Brain microvascular endothelial cell (primary cell): ENCODE data around the gene AKR1A1.
A peak's percentile ranks its signal among the peaks of the same experiment; 100 is the strongest.
"Not testable (repeated sequence)": the region's sequence is repeated elsewhere in the genome, so short reads cannot be mapped to it uniquely, and the experiment has no call there.

Source experiments
- DNase-seq: peaks from one replicate; pipeline ENCODE4 v3.0.0-alpha.2; 2020
- H3K27ac ChIP-seq: fragments of 250-450 bp; sonication (Bioruptor Pico); 2 replicates; pipeline ENCODE4 v1.5.1; 2020; ENCODE audit warnings: mild to moderate bottlenecking, moderate library complexity
- H3K27me3 ChIP-seq: fragments of 250-450 bp; sonication (Bioruptor Pico); replicated peaks from 2 replicates; pipeline ENCODE4 v1.5.1; 2020; ENCODE audit warnings: mild to moderate bottlenecking
- H3K36me3 ChIP-seq: fragments of 250-450 bp; sonication (Bioruptor Pico); replicated peaks from 2 replicates; pipeline ENCODE4 v1.5.1; 2020; ENCODE audit warnings: mild to moderate bottlenecking
- H3K4me3 ChIP-seq: 2 replicates; pipeline ENCODE4 v1.5.1; 2011; ENCODE audit warnings: low read depth, mild to moderate bottlenecking, control low read depth, low read length, moderate library complexity
- in situ Hi-C: cut with HindIII; loops from 2 replicates; pipeline ENCODE4 v1.10.0; 2017; ENCODE audit warnings: low sequenced_read_pairs, low pct_ligation_motif_present
- TF ChIP-seq, protein P1 (sequence below): IDR thresholded peaks from 2 replicates; pipeline ENCODE4 v1.5.1; 2011; ENCODE audit warnings: low read depth, mild to moderate bottlenecking, moderate library complexity, low read length, control low read depth, inconsistent platforms; ENCODE audit errors: missing control alignments

The AKR1A1 gene

DNA sequence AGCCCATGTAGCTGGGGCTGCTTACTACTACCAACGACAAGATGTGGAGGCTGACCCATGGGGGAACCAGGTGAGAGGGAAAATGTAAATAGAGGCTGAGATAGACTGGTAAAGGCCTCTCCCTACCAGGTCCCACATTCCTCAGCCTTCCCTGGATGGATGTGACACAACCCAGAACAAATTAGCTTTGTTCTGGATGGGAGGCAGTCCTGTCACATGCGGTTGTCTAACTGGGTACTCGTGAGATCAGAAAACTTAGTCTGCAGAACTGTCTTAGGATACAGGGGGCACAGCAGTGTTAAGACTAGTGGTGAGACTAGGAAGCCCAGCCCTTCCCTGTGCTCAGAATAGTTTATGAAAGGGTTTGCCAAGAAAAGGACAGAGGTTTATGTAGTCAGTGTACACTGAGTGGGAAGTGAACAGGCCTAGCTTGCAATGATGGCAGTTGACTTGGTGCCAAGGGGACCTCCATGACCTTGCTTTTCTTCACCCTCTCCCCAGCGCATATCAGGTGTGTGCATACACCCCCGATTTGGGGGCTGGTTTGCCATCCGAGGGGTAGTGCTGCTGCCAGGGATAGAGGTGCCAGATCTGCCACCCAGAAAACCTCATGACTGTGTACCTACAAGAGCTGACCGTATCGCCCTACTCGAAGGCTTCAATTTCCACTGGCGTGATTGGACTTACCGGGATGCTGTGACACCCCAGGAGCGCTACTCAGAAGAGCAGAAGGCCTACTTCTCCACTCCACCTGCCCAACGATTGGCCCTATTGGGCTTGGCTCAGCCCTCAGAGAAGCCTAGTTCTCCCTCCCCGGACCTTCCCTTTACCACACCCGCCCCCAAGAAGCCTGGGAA is 42.1 kb upstream of the AKR1A1 start:
- in situ Hi-C loops: no loop called here
- H3K36me3 ChIP-seq: peaks cover 52% of the 10 kb centered on the region
- H3K27ac ChIP-seq: no peak overlapping the region
- DNase-seq: no peak
- no peak overlapping the region for H3K4me3 ChIP-seq
- TF ChIP-seq, protein P1, sequence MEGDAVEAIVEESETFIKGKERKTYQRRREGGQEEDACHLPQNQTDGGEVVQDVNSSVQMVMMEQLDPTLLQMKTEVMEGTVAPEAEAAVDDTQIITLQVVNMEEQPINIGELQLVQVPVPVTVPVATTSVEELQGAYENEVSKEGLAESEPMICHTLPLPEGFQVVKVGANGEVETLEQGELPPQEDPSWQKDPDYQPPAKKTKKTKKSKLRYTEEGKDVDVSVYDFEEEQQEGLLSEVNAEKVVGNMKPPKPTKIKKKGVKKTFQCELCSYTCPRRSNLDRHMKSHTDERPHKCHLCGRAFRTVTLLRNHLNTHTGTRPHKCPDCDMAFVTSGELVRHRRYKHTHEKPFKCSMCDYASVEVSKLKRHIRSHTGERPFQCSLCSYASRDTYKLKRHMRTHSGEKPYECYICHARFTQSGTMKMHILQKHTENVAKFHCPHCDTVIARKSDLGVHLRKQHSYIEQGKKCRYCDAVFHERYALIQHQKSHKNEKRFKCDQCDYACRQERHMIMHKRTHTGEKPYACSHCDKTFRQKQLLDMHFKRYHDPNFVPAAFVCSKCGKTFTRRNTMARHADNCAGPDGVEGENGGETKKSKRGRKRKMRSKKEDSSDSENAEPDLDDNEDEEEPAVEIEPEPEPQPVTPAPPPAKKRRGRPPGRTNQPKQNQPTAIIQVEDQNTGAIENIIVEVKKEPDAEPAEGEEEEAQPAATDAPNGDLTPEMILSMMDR: peak; percentile 28
- H3K27me3 ChIP-seq: no peaks in the 10 kb centered on the region

GRCh38 chr1:45510036-45510971 is 40.3 kb upstream of the AKR1A1 start:
- Histone ChIP-seq H3K4me3 (no peak overlapping the region), H3K36me3 (peaks cover 69% of the 10 kb centered on the region), H3K27ac (no peak overlapping the region), H3K27me3 (no peaks in the 10 kb centered on the region)
- no peak for DNase-seq
- in situ Hi-C loops: no loop called here
- TF ChIP-seq, protein P1: no peak

DNA sequence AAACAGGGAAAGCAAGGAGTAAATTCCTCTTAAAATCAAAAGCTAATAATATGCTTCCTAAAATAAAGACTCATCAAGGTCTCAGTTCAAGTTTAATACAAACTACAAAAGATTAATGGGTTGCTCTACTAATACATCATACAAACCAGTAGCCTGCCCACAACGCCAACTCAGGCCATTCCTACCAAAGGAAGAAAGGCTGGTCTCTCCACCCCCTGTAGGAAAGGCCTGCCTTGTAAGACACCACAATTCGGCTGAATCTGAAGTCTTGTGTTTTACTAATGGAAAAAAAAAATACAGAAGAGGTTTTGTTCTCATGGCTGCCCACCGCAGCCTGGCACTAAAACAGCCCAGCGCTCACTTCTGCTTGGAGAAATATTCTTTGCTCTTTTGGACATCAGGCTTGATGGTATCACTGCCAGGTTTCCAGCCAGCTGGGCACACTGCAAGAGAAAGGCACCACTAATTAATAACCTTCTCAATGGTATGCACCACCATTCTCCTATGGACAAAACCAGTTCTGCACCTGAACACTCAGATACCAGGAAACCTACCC is 39.6 kb upstream of the AKR1A1 start:
- H3K4me3 ChIP-seq: no peak overlapping the region
- H3K27me3 ChIP-seq: no peaks in the 10 kb centered on the region
- TF ChIP-seq, protein P1: no peak
- H3K27ac ChIP-seq: no peak overlapping the region
- DNase-seq: no peak
- peaks cover 76% of the 10 kb centered on the region for H3K36me3 ChIP-seq
- in situ Hi-C loops: no loop called here

- in situ Hi-C loops: no loop called here
- Histone ChIP-seq H3K4me3 (no peak overlapping the region), H3K36me3 (peaks cover 89% of the 10 kb centered on the region), H3K27ac (no peak overlapping the region), H3K27me3 (no peaks in the 10 kb centered on the region)
- DNase-seq: peak; percentile 70
- TF ChIP-seq, protein P1: peak; percentile 88
These were observed 38.0 kb upstream of the AKR1A1 start for GRCh38 chr1:45512641-45513054.

DNA sequence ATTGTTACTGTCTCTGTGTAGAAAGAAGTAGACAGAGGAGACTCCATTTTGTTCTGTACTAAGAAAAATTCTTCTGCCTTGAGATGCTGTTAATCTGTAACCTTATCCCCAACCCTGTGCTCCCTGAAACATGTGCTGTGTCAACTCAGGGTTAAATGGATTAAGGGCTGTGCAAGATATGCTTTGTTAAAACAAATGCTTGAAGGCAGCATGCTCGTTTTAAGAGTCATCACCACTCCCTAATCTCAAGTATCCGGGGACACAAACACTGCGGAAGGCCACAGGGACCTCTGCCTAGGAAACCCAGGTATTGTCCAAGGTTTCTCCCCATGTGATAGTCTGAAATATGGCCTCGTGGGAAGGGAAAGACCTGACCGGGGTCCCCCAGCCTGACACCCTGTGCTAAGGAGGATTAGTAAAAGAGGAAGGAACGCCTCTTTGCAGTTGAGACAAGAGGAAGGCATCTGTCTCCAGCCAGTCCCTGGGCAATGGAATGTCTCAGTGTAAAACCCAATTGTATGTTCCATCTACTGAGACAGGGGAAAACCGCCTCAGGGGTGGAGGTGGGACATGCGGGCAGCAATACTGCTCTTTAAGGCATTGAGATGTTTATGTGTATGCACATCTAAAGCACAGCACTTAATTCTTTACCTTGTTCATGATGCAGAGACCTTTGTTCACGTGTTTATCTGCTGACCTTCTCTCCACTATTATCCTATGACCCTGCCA is 36.9 kb upstream of the AKR1A1 start:
- H3K4me3 ChIP-seq, in situ Hi-C loops, H3K27ac ChIP-seq, H3K27me3 ChIP-seq, DNase-seq: not testable (repeated sequence)
- H3K36me3 ChIP-seq: peaks cover 91% of the 10 kb centered on the region
